Endothelial cell of umbilical vein (primary cell): Measurements from ENCODE around the gene PTGFRN.

Experiments used
- EZH2 ChIP-seq: IDR thresholded peaks from 2 replicates; pipeline ENCODE4 v1.6.1; 2012; ENCODE audit warnings: borderline replicate concordance, low read depth, mild to moderate bottlenecking, moderate library complexity, low read length, inconsistent platforms; ENCODE audit not compliant: severe bottlenecking
- FOS ChIP-seq: IDR thresholded peaks from 2 replicates; pipeline ENCODE4 v1.6.1; 2011; ENCODE audit warnings: mild to moderate bottlenecking, low read length, moderate library complexity, borderline replicate concordance; ENCODE audit not compliant: insufficient read depth
- JUN ChIP-seq: IDR thresholded peaks from 2 replicates; pipeline ENCODE4 v1.6.1; 2011; ENCODE audit warnings: borderline replicate concordance, low read depth; ENCODE audit not compliant: insufficient read length, insufficient read depth
- MYC ChIP-seq: IDR thresholded peaks from one replicate; pipeline ENCODE4 v1.6.1; 2011; ENCODE audit warnings: mild to moderate bottlenecking, low read depth, low read length
- POLR2A ChIP-seq: IDR thresholded peaks from 2 replicates; pipeline ENCODE4 v1.6.1; 2012; ENCODE audit warnings: low read depth, mild to moderate bottlenecking, control low read depth, low read length
- POLR2AphosphoS5 ChIP-seq: IDR thresholded peaks from 2 replicates; pipeline ENCODE4 v1.6.1; 2012; ENCODE audit warnings: low read depth, mild to moderate bottlenecking, control low read depth, low read length, moderate library complexity; ENCODE audit not compliant: insufficient read depth
- TF ChIP-seq, protein P1 (sequence below), 2 donors: IDR thresholded peaks; 1 replicate in 1 of 2; 2 replicates in 1 of 2; pipeline ENCODE4 v1.5.1; 2011; ENCODE audit warnings: low read length in 2 of 2, mild to moderate bottlenecking in 2 of 2, moderate library complexity in 2 of 2, control low read depth in 1 of 2, inconsistent platforms in 1 of 2, low read depth in 1 of 2; ENCODE audit not compliant: insufficient read depth in 1 of 2; ENCODE audit errors: extremely low read depth in 1 of 2
- TF ChIP-seq, protein P2 (sequence below): IDR thresholded peaks from 2 replicates; pipeline ENCODE4 v1.6.1; 2011; ENCODE audit not compliant: insufficient read depth, insufficient read length

DNA sequence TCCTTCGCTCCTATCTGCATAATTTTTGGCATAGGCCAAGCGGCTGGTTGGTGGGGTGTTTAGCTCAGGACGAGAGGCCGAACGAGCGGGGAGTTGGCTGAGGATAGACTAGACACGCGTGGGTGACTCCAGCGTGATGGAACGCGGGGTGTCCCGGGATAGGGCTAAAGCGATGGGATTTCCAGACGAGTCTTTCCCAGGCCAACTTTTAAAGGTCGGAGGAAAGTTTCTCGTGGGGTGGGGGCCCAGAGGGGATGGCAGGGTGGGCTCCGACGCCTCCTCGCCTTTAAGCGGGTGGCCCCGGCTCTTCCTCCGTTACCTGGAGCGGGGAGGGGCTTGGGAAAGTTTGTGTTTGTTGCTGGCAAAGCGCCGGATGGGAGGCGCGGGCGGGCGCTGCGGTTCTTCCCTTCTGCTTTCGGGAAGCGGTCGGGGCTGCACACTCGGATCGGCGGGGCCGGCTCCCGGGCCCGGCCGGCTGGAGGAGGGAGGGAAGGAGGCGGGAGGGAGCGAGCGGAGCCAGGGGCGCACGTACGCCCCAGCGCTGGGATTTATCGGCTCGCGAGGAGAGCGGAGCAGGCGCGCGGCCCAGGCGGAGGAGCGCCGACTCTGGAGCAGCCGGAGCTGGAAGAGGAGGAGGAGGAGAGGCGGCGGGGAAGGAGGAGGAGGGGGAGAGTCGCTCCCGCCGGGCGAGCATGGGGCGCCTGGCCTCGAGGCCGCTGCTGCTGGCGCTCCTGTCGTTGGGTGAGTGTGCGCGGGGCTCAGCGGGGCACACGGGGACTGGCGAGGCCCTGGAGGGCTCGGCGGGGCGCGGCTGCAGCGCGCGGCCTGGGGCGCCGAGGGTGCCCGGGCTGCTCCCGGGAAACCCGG is at the start of gene PTGFRN:
- no peak for TF ChIP-seq EZH2
- TF ChIP-seq, protein P1, sequence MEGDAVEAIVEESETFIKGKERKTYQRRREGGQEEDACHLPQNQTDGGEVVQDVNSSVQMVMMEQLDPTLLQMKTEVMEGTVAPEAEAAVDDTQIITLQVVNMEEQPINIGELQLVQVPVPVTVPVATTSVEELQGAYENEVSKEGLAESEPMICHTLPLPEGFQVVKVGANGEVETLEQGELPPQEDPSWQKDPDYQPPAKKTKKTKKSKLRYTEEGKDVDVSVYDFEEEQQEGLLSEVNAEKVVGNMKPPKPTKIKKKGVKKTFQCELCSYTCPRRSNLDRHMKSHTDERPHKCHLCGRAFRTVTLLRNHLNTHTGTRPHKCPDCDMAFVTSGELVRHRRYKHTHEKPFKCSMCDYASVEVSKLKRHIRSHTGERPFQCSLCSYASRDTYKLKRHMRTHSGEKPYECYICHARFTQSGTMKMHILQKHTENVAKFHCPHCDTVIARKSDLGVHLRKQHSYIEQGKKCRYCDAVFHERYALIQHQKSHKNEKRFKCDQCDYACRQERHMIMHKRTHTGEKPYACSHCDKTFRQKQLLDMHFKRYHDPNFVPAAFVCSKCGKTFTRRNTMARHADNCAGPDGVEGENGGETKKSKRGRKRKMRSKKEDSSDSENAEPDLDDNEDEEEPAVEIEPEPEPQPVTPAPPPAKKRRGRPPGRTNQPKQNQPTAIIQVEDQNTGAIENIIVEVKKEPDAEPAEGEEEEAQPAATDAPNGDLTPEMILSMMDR (IDR thresholded peaks at IDR 0.05; ENCODE audit: extremely low read depth in 1 of 2, insufficient read depth in 1 of 2, low read depth in 1 of 2, low read length in 2 of 2) = no peak
- TF ChIP-seq FOS = no peak
- TF ChIP-seq POLR2AphosphoS5 = no peak
- TF ChIP-seq, protein P2, sequence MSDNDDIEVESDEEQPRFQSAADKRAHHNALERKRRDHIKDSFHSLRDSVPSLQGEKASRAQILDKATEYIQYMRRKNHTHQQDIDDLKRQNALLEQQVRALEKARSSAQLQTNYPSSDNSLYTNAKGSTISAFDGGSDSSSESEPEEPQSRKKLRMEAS = no peak
- TF ChIP-seq POLR2A = no peak
- no peak for TF ChIP-seq MYC
- no peak for TF ChIP-seq JUN
